A673 (cell line): ENCODE results near the gene CENATAC. TPM values are rescaled to one million over a fixed set of nuclear protein-coding genes. Genes with fewer than 3 reads are reported as not detected.

Source experiments
- BruUV-seq: library from RNA; stranded (reverse); fragments of 400-500 nt; replicated peaks from 2 replicates; lab custom pipeline; 2021; lab: Mats Ljungman, UMichigan
- CTCF ChIA-PET: fragments of 300-600 bp; sonication (Branson Sonifier 250); formaldehyde crosslinking; loops from one replicate; lab custom pipeline; 2022; ENCODE audit warnings: antibody characterized with exemption; lab: Charles Lee
- POLR2A ChIA-PET: fragments of 300-600 bp; sonication (Branson Sonifier 250); formaldehyde crosslinking; loops from one replicate; lab custom pipeline; 2022; ENCODE audit warnings: antibody characterized with exemption; ENCODE audit not compliant: low non-redundant PET; lab: Charles Lee
- DNase-seq: peaks from one replicate; pipeline ENCODE4 v3.0.0-alpha.2; 2015; ENCODE audit warnings: low spot score
- H3K27ac ChIP-seq: fragments of 200-600 bp; sonication (generic); 2 replicates; pipeline ENCODE4 v1.5.1; 2016; ENCODE audit warnings: mixed run types, low read depth, mild to moderate bottlenecking, mixed read lengths, antibody characterized with exemption, low read length; ENCODE audit not compliant: poor library complexity, severe bottlenecking
- H3K27me3 ChIP-seq: fragments of 200-600 bp; sonication (generic); replicated peaks from 2 replicates; pipeline ENCODE4 v1.6.1; 2017; ENCODE audit warnings: mixed run types, low read depth, mild to moderate bottlenecking, mixed read lengths, antibody characterized with exemption, low read length; ENCODE audit not compliant: insufficient read depth, poor library complexity
- H3K36me3 ChIP-seq: fragments of 200-600 bp; sonication (generic); 2 replicates; pipeline ENCODE4 v1.6.1; 2016; ENCODE audit warnings: mixed run types, mild to moderate bottlenecking, mixed read lengths, antibody characterized with exemption, low read length; ENCODE audit not compliant: insufficient read depth, poor library complexity, severe bottlenecking
- H3K4me1 ChIP-seq: fragments of 200-600 bp; sonication (generic); 2 replicates; pipeline ENCODE4 v1.6.1; 2017; ENCODE audit warnings: mixed run types, mild to moderate bottlenecking, mixed read lengths, antibody characterized with exemption, low read length; ENCODE audit not compliant: insufficient read depth, poor library complexity, severe bottlenecking
- H3K4me3 ChIP-seq: fragments of 200-600 bp; sonication (generic); 2 replicates; pipeline ENCODE4 v1.5.1; 2016; ENCODE audit warnings: low read depth, mixed run types, mild to moderate bottlenecking, mixed read lengths, low read length; ENCODE audit not compliant: poor library complexity, severe bottlenecking
- H3K9me3 ChIP-seq: fragments of 200-600 bp; sonication (generic); 2 replicates; pipeline ENCODE4 v1.6.1; 2016; ENCODE audit warnings: mixed run types, low read depth, mild to moderate bottlenecking, mixed read lengths, antibody characterized with exemption, low read length; ENCODE audit not compliant: poor library complexity, severe bottlenecking
- CTCF ChIP-seq: fragments of 300-800, 200-600 bp; sonication (generic); conservative IDR thresholded peaks from 2 replicates; pipeline ENCODE4 v1.5.1; 2017; ENCODE audit warnings: low read depth, mild to moderate bottlenecking, antibody characterized with exemption, low read length, moderate library complexity, mixed read lengths
- EZH2 ChIP-seq: fragments of 200-600 bp; sonication (generic); IDR thresholded peaks from 2 replicates; pipeline ENCODE4 v1.6.1; 2017; ENCODE audit warnings: borderline replicate concordance, low read depth, mild to moderate bottlenecking, mixed read lengths, antibody characterized with exemption, low read length; ENCODE audit not compliant: poor library complexity, severe bottlenecking
- intact Hi-C: fragments of 100-400 bp; cut with micrococcal nuclease; formaldehyde crosslinking; loops from one replicate; pipeline ENCODE4 v1.10.0; 2022; ENCODE audit not compliant: unreplicated experiment
- total RNA-seq: library from RNA; stranded (reverse); gene quantifications from 2 replicates; pipeline ENCODE4 v1.2.3, GENCODE V29; 2021

The CENATAC gene
- total RNA-seq, 1 experiment from 2014 or later: 57.4 TPM

GRCh38 chr11:118957968-118958367 is 40.0 kb upstream of the CENATAC start:
- intact Hi-C loops: loop anchor here (2.0 kb wide), 1 partner anchor 267 kb away; no protein-coding TSS in a partner anchor
- POLR2A ChIA-PET: no interaction called here
- no peak for TF ChIP-seq CTCF
- no peak for TF ChIP-seq EZH2
- Histone ChIP-seq H3K36me3 (no peaks in the 10 kb centered on the region), H3K9me3 (no peaks in the 10 kb centered on the region), H3K4me1 (no peaks in the 10 kb centered on the region), H3K27ac (no peak overlapping the region), H3K27me3 (no peaks in the 10 kb centered on the region), H3K4me3 (no peak overlapping the region)
- BruUV-seq: no TSS peak
- no peak for DNase-seq
- CTCF ChIA-PET: interaction anchor here (1.0 kb wide), 1 partner anchor 13 kb away, joined by 5 read pairs; no protein-coding TSS in a partner anchor

- POLR2A ChIA-PET: no interaction called here
- no peaks in the 10 kb centered on the region for H3K36me3 ChIP-seq
- no peaks in the 10 kb centered on the region for H3K4me1 ChIP-seq
- DNase-seq: no peak
- TF ChIP-seq CTCF (no peak), EZH2 (no peak)
- no peak overlapping the region for H3K4me3 ChIP-seq
- no TSS peak for BruUV-seq
- no peak overlapping the region for H3K27ac ChIP-seq
- no peaks in the 10 kb centered on the region for H3K27me3 ChIP-seq
- CTCF ChIA-PET: no interaction called here
- intact Hi-C loops: no loop called here
- no peaks in the 10 kb centered on the region for H3K9me3 ChIP-seq
These were observed 39.4 kb upstream of the CENATAC start for GRCh38 chr11:118958577-118958976.

- Histone ChIP-seq H3K27me3 (no peaks in the 10 kb centered on the region), H3K27ac (no peak overlapping the region), H3K36me3 (no peaks in the 10 kb centered on the region), H3K4me3 (no peak overlapping the region), H3K9me3 (no peaks in the 10 kb centered on the region), H3K4me1 (no peaks in the 10 kb centered on the region)
- no peak for TF ChIP-seq EZH2
- TF ChIP-seq CTCF: no peak
- POLR2A ChIA-PET: no interaction called here
- intact Hi-C loops: loop anchor here (5.0 kb wide), 1 partner anchor 51 kb away; no protein-coding TSS in a partner anchor
- CTCF ChIA-PET: no interaction called here
- no peak for DNase-seq
- BruUV-seq: no TSS peak
These were observed 36.7 kb upstream of the CENATAC start for GRCh38 chr11:118961189-118961588.
